IgD-negative memory B cell (primary cell): ENCODE measurements around the gene TRIM44. TPM values are rescaled to one million over a fixed set of nuclear protein-coding genes. Genes with fewer than 3 reads are reported as not detected.
A peak's percentile ranks its signal among the peaks of the same experiment; 100 is the strongest.
"Not testable (repeated sequence)": the region's sequence is repeated elsewhere in the genome, so short reads cannot be mapped to it uniquely, and the experiment has no call there.

ENCODE experiments used
- H3K27ac Mint-ChIP-seq, 3 donors: one replicate each; pipeline ENCODE4 v1.8.0; 2020 to 2022; ENCODE audit warnings: mild to moderate bottlenecking in 3 of 3, mixed read lengths in 3 of 3, moderate library complexity in 1 of 3
- H3K27me3 Mint-ChIP-seq: one replicate; pipeline ENCODE4 v1.8.0; 2021; ENCODE audit warnings: mixed read lengths
- H3K36me3 Mint-ChIP-seq: one replicate; pipeline ENCODE4 v1.8.0; 2020; ENCODE audit warnings: mild to moderate bottlenecking, mixed read lengths
- H3K4me1 Mint-ChIP-seq, 3 donors: one replicate each; pipeline ENCODE4 v1.8.0; 2020 to 2022; ENCODE audit warnings: mixed read lengths in 3 of 3, mild to moderate bottlenecking in 1 of 3
- H3K4me3 Mint-ChIP-seq, 4 donors: one replicate each; pipeline ENCODE4 v1.8.0; 2020 to 2022; ENCODE audit warnings: mild to moderate bottlenecking in 4 of 4, mixed read lengths in 4 of 4, moderate library complexity in 3 of 4
- H3K9me3 Mint-ChIP-seq, 3 donors: one replicate each; pipeline ENCODE4 v1.8.0; 2020 to 2021; ENCODE audit warnings: mixed read lengths in 3 of 3, mild to moderate bottlenecking in 1 of 3
- polyA plus RNA-seq: library from polyadenylated mRNA; unstranded; fragments of 300-500 nt; fragmentation: Illumina TruSeq; gene quantifications from one replicate; pipeline ENCODE4 v1.2.3, GENCODE V29; 2021

The TRIM44 gene
- polyA plus RNA-seq, 1 donor from 2014 or later = 42.0 TPM

DNA sequence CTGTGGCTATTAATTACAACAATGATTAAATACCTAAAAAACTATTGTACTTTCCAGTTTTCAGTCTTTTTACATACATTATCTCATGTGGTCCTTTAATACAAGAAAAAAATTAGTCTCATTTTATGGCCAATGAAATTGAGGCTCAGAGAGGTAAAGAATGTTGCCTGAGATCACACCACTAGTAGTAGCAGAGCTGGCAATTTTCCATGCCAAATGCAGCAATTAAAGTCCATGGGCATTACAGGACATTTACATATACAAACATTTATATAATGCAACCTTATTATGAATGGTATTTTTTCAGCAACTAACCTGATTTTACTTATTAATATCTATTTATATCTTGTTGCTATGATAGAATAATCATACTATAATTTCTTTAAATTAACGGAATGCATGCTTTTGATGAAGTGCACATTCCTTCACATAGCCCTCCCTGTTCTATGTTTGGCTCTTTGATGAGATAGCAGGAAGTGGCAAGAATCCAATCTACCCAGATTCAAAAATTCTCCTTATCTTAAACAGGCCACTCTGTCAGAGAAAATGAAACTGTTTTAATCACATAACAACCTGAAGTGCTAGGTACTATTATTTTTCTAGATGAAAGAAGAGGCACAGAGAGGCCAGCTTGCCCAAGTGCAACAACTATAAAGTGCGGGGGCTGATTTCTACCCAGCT is 160.4 kb downstream of the TRIM44 start:
- no peaks in the 10 kb centered on the region for H3K9me3 Mint-ChIP-seq
- H3K27ac Mint-ChIP-seq = no peak overlapping the region
- peaks cover 2% of the 10 kb centered on the region for H3K36me3 Mint-ChIP-seq
- peaks cover 4 to 8% (median 5%) of the 10 kb centered on the region in 3 donors for H3K4me1 Mint-ChIP-seq
- H3K4me3 Mint-ChIP-seq = no peak overlapping the region
- no peaks in the 10 kb centered on the region for H3K27me3 Mint-ChIP-seq

GRCh38 chr11:35823742-35824298 is 161.2 kb downstream of the TRIM44 start:
- no peaks in the 10 kb centered on the region for H3K9me3 Mint-ChIP-seq
- H3K27ac Mint-ChIP-seq = no peak overlapping the region
- no peak overlapping the region for H3K4me3 Mint-ChIP-seq
- H3K4me1 Mint-ChIP-seq = peaks cover 4 to 8% (median 5%) of the 10 kb centered on the region in 3 donors
- H3K36me3 Mint-ChIP-seq = peaks cover 2% of the 10 kb centered on the region
- peaks cover 2% of the 10 kb centered on the region for H3K27me3 Mint-ChIP-seq

- H3K4me3 Mint-ChIP-seq = no peak overlapping the region
Measured at GRCh38 chr11:35825386-35825785, 162.8 kb downstream of the TRIM44 start.

GRCh38 chr11:35826006-35826405 is 163.4 kb downstream of the TRIM44 start:
- no peak overlapping the region for H3K4me3 Mint-ChIP-seq
- H3K27me3 Mint-ChIP-seq = peaks cover 5% of the 10 kb centered on the region
- H3K36me3 Mint-ChIP-seq = no peaks in the 10 kb centered on the region

More at GRCh38 chr11:35825386-35825785, 162.8 kb downstream of the TRIM44 start:
- no peak overlapping the region for H3K27ac Mint-ChIP-seq
- H3K4me1 Mint-ChIP-seq = peaks cover 4 to 8% (median 5%) of the 10 kb centered on the region in 3 donors
- no peaks in the 10 kb centered on the region for H3K36me3 Mint-ChIP-seq
- peaks cover 5% of the 10 kb centered on the region for H3K27me3 Mint-ChIP-seq
- no peaks in the 10 kb centered on the region for H3K9me3 Mint-ChIP-seq

GRCh38 chr11:35826949-35827348 is 164.4 kb downstream of the TRIM44 start:
- no peaks in the 10 kb centered on the region for H3K36me3 Mint-ChIP-seq
- H3K4me3 Mint-ChIP-seq = no peak overlapping the region

More at GRCh38 chr11:35826006-35826405, 163.4 kb downstream of the TRIM44 start:
- peaks cover 4 to 8% (median 5%) of the 10 kb centered on the region in 3 donors for H3K4me1 Mint-ChIP-seq
- no peak overlapping the region for H3K27ac Mint-ChIP-seq
- H3K9me3 Mint-ChIP-seq = no peaks in the 10 kb centered on the region

GRCh38 chr11:35836205-35836604 is 173.6 kb downstream of the TRIM44 start:
- Mint-ChIP-seq H3K36me3 (peaks cover 2% of the 10 kb centered on the region), H3K4me3 (no peak overlapping the region), H3K9me3 (peaks cover 3 to 19% (median 4%) of the 10 kb centered on the region in 3 donors), H3K27me3 (peaks cover 14% of the 10 kb centered on the region), H3K27ac (no peak overlapping the region), H3K4me1 (no peaks in the 10 kb centered on the region)

More at GRCh38 chr11:35826949-35827348, 164.4 kb downstream of the TRIM44 start:
- peaks cover 5% of the 10 kb centered on the region for H3K27me3 Mint-ChIP-seq
- H3K9me3 Mint-ChIP-seq = peaks cover 0 to 3% (median 0%) of the 10 kb centered on the region in 3 donors
- H3K27ac Mint-ChIP-seq = no peak overlapping the region
- peaks cover 2 to 3% (median 3%) of the 10 kb centered on the region in 3 donors for H3K4me1 Mint-ChIP-seq

DNA sequence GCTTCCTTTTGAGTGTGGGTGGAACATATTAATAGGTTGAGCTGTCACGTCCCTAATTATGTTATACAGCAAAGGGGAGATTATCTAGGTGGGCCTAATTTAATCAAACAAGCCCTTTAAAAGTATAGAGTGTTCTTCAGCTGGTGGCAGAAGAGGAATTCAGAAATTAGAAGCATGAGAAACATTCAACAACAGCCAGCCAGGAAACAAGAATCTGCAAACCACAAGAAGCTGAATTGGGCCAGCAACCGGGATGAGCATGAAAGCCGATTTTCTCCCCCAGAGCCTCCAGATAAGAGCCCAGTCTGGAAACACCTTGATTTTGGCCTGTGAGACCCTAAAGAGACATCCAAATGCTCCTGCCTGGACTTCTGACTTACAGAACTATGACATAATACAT is 175.5 kb downstream of the TRIM44 start:
- Mint-ChIP-seq H3K36me3 (peaks cover 2% of the 10 kb centered on the region), H3K27me3 (peaks cover 14% of the 10 kb centered on the region), H3K27ac (peak overlapping the region in 1 of 3 donors; percentile 21), H3K4me3 (no peak overlapping the region), H3K9me3 (peaks cover 0 to 18% (median 4%) of the 10 kb centered on the region in 3 donors), H3K4me1 (no peaks in the 10 kb centered on the region)

DNA sequence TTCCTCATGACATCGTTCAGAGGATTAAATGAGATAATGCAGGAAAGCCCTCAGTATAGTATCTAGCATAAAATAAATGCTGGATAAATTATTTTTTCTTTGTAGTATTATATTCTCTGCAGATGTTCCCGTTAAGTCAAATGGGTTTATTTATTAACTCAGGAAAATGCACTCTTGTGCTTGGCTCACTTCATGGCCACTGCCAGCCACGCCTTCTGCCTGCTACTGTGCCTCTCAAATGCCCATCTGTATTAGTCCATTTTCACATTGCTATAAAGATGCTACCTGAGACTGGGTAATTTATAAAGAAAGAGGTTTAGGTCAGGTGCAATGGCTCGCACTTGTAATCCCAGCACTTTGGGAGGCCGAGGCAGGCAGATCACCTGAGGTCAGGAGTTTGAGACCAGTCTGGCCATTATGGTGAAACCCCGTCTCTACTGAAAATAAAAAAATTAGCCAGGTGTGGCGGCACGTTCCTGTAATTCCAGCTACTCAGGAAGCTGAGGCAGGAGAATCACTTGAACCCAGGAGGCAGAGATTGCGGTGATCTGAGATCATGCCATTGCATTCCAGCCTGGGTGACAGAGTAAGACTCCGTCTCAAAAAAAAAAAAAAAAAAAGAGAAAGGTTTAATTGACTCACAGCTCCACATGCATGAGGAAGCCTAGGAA is 176.3 kb downstream of the TRIM44 start:
- not testable (repeated sequence) for H3K27ac Mint-ChIP-seq, H3K4me1 Mint-ChIP-seq, H3K4me3 Mint-ChIP-seq, H3K36me3 Mint-ChIP-seq
- H3K9me3 Mint-ChIP-seq = peaks cover 0 to 16% (median 4%) of the 10 kb centered on the region in 3 donors
- H3K27me3 Mint-ChIP-seq = peaks cover 12% of the 10 kb centered on the region

- H3K27me3 Mint-ChIP-seq = peaks cover 12% of the 10 kb centered on the region
- H3K27ac Mint-ChIP-seq = no peak overlapping the region
- H3K4me3 Mint-ChIP-seq = no peak overlapping the region
- H3K9me3 Mint-ChIP-seq = peaks cover 0 to 16% (median 4%) of the 10 kb centered on the region in 3 donors
- H3K4me1 Mint-ChIP-seq = no peaks in the 10 kb centered on the region
- H3K36me3 Mint-ChIP-seq = peaks cover 2% of the 10 kb centered on the region
Measured at GRCh38 chr11:35839368-35840161, 177.0 kb downstream of the TRIM44 start.

GRCh38 chr11:35841733-35842132 is 179.2 kb downstream of the TRIM44 start:
- Mint-ChIP-seq H3K27me3 (peaks cover 15% of the 10 kb centered on the region), H3K9me3 (peaks cover 0 to 16% (median 2%) of the 10 kb centered on the region in 3 donors), H3K36me3 (peaks cover 2% of the 10 kb centered on the region), H3K4me3 (no peak overlapping the region), H3K4me1 (no peaks in the 10 kb centered on the region), H3K27ac (no peak overlapping the region)

GRCh38 chr11:35842958-35843357 is 180.4 kb downstream of the TRIM44 start:
- H3K27me3 Mint-ChIP-seq = peaks cover 7% of the 10 kb centered on the region
- no peak overlapping the region for H3K27ac Mint-ChIP-seq
- no peak overlapping the region for H3K4me3 Mint-ChIP-seq
- no peaks in the 10 kb centered on the region for H3K4me1 Mint-ChIP-seq
- peaks cover 2% of the 10 kb centered on the region for H3K36me3 Mint-ChIP-seq
- H3K9me3 Mint-ChIP-seq = peaks cover 0 to 16% (median 2%) of the 10 kb centered on the region in 3 donors

DNA sequence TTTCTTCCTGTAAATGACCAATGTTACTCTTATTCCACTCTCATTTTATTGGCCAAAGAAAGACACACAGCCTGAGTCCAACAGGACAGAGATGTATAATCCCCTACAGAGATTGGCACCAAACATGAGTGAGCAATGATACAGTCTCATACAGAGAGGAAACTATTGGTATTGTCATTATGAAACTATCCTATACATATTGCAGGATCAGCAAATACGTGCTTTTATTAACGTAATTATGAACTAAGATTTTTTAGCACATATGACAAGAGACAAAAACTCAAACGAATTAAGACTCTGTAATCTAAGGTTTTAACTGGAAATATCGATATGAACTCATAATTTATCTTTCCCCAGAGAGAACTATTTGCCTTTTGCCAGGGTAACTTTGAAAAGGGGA is 182.0 kb downstream of the TRIM44 start:
- Mint-ChIP-seq H3K4me3 (no peak overlapping the region), H3K4me1 (no peaks in the 10 kb centered on the region), H3K27ac (no peak overlapping the region), H3K27me3 (peaks cover 5% of the 10 kb centered on the region), H3K9me3 (peaks cover 0 to 14% (median 2%) of the 10 kb centered on the region in 3 donors), H3K36me3 (peaks cover 2% of the 10 kb centered on the region)

DNA sequence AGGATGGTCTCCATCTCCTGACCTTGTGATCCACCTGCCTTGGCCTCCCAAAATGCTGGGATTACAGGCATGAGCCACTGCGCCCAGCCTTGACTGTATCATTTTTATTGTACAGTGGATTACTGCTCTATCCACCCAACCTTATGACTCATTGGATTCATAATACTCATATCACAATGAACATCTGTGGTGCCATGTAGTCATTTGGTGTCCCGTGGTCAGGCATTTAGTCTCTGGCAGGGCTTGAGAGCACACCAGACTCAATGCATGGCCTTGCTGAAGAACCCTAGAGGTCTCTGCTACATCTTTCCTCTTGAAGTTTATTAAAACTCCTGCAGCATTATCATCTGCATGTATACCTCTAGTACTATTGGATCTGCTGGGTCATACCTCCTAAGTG is 183.3 kb downstream of the TRIM44 start:
- Mint-ChIP-seq H3K9me3 (peaks cover 0 to 4% (median 0%) of the 10 kb centered on the region in 3 donors), H3K36me3 (no peaks in the 10 kb centered on the region), H3K27me3 (peaks cover 5% of the 10 kb centered on the region), H3K27ac (no peak overlapping the region), H3K4me1 (no peaks in the 10 kb centered on the region), H3K4me3 (no peak overlapping the region)

GRCh38 chr11:35846874-35847273 is 184.3 kb downstream of the TRIM44 start:
- H3K27me3 Mint-ChIP-seq = peaks cover 5% of the 10 kb centered on the region
- no peak overlapping the region for H3K4me3 Mint-ChIP-seq
- H3K9me3 Mint-ChIP-seq = no peaks in the 10 kb centered on the region
- H3K4me1 Mint-ChIP-seq = no peaks in the 10 kb centered on the region
- H3K36me3 Mint-ChIP-seq = no peaks in the 10 kb centered on the region
- no peak overlapping the region for H3K27ac Mint-ChIP-seq

GRCh38 chr11:35847473-35847872 is 184.9 kb downstream of the TRIM44 start:
- Mint-ChIP-seq H3K9me3 (no peaks in the 10 kb centered on the region), H3K4me3 (no peak overlapping the region), H3K27ac (no peak overlapping the region), H3K27me3 (peaks cover 5% of the 10 kb centered on the region), H3K4me1 (no peaks in the 10 kb centered on the region), H3K36me3 (no peaks in the 10 kb centered on the region)
